HL-60 (cell line): ENCODE results near the gene HNRNPH2.
A peak's percentile ranks its signal among the peaks of the same experiment; 100 is the strongest.

Experiments used
- DNase-seq, 2 experiments: peaks; one replicate each; pipeline ENCODE4 v3.0.0-alpha.2; 2010 to 2020; ENCODE audit warnings: low read depth in 1 of 2, low spot score in 1 of 2
- H3K27ac ChIP-seq: fragments of 250-450 bp; sonication (Bioruptor Pico); replicated peaks from 2 replicates; pipeline ENCODE4 v1.5.1; 2020; ENCODE audit warnings: mild to moderate bottlenecking, moderate library complexity
- H3K27me3 ChIP-seq: fragments of 250-450 bp; sonication (Bioruptor Pico); 2 replicates; pipeline ENCODE4 v1.5.1; 2021; ENCODE audit warnings: mild to moderate bottlenecking, moderate library complexity; ENCODE audit not compliant: insufficient read depth, poor library complexity, severe bottlenecking
- H3K4me3 ChIP-seq: replicated peaks from 2 replicates; pipeline ENCODE4 v1.5.1; 2011; ENCODE audit warnings: mild to moderate bottlenecking, control low read depth, low read length; ENCODE audit not compliant: insufficient read depth
- CTCF ChIP-seq: IDR thresholded peaks from one replicate; pipeline ENCODE4 v1.5.1; 2011; ENCODE audit warnings: low read length, control low read depth, inconsistent platforms; ENCODE audit not compliant: insufficient read depth
- GABPA ChIP-seq: IDR thresholded peaks from 2 replicates; pipeline ENCODE4 v1.6.1; 2012; ENCODE audit warnings: low read depth
- POLR2AphosphoS5 ChIP-seq: IDR thresholded peaks from 2 replicates; pipeline ENCODE4 v1.6.1; 2012; ENCODE audit warnings: low read depth
- SPI1 ChIP-seq: IDR thresholded peaks from 2 replicates; pipeline ENCODE4 v1.6.1; 2012; ENCODE audit warnings: low read depth, mild to moderate bottlenecking, borderline replicate concordance
- TF ChIP-seq, protein P1 (sequence below): IDR thresholded peaks from 2 replicates; pipeline ENCODE4 v1.6.1; 2012; ENCODE audit warnings: low read depth; ENCODE audit not compliant: insufficient replicate concordance

The HNRNPH2 gene

DNA sequence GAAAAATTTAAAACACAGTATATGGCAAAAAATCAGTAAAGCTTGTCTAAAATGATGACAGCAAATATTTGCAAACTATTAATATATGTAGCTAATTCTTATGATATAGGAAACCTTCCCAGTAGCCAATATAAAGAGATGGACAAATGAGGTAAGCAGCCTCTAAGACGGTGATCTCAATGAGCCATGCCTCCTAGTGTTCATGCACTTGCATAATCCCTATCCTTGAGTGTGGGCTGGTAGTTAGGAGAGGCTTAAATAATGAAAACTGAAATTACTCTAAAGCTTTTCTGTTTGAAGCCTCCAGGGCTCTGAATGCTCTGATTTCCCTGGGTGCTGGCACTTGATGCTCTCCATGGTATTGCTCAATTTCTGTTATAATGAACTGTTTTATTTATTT is 52.6 kb downstream of the HNRNPH2 start:
- H3K27ac ChIP-seq: no peak overlapping the region
- no peak for DNase-seq
- no peaks in the 10 kb centered on the region for H3K27me3 ChIP-seq
- TF ChIP-seq SPI1 (no peak), GABPA (no peak), POLR2AphosphoS5 (no peak), CTCF (no peak)
- TF ChIP-seq, protein P1, sequence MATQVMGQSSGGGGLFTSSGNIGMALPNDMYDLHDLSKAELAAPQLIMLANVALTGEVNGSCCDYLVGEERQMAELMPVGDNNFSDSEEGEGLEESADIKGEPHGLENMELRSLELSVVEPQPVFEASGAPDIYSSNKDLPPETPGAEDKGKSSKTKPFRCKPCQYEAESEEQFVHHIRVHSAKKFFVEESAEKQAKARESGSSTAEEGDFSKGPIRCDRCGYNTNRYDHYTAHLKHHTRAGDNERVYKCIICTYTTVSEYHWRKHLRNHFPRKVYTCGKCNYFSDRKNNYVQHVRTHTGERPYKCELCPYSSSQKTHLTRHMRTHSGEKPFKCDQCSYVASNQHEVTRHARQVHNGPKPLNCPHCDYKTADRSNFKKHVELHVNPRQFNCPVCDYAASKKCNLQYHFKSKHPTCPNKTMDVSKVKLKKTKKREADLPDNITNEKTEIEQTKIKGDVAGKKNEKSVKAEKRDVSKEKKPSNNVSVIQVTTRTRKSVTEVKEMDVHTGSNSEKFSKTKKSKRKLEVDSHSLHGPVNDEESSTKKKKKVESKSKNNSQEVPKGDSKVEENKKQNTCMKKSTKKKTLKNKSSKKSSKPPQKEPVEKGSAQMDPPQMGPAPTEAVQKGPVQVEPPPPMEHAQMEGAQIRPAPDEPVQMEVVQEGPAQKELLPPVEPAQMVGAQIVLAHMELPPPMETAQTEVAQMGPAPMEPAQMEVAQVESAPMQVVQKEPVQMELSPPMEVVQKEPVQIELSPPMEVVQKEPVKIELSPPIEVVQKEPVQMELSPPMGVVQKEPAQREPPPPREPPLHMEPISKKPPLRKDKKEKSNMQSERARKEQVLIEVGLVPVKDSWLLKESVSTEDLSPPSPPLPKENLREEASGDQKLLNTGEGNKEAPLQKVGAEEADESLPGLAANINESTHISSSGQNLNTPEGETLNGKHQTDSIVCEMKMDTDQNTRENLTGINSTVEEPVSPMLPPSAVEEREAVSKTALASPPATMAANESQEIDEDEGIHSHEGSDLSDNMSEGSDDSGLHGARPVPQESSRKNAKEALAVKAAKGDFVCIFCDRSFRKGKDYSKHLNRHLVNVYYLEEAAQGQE: no peak
- H3K4me3 ChIP-seq: no peak overlapping the region

DNA sequence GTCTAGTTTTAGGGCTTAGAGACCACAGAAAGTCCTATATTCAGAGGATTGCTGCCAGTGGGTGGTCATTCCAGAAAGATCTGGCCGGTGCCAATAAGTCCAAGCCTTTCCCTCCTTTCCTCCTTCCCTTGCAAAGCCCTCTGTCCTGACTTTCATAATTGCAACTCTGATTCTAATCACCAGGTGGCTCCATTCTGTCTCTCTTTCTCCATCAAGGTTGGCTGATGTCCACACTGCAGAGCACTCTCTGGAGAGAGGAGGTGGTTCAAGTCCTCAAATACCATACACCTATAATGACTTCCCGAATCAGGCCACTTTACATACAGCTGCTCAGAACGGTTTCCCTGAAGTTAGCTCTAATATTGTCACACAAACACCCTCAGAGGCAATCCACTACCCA is 54.9 kb downstream of the HNRNPH2 start:
- no peaks in the 10 kb centered on the region for H3K27me3 ChIP-seq
- no peak overlapping the region for H3K27ac ChIP-seq
- H3K4me3 ChIP-seq: no peak overlapping the region
- peak in 1 of 2 experiments; percentile 5 for DNase-seq
- TF ChIP-seq, protein P1: no peak
- no peak for TF ChIP-seq SPI1
- no peak for TF ChIP-seq POLR2AphosphoS5
- no peak for TF ChIP-seq CTCF
- no peak for TF ChIP-seq GABPA
